Measurements from ENCODE around the gene PDS5B.

PDS5B gene

DNA sequence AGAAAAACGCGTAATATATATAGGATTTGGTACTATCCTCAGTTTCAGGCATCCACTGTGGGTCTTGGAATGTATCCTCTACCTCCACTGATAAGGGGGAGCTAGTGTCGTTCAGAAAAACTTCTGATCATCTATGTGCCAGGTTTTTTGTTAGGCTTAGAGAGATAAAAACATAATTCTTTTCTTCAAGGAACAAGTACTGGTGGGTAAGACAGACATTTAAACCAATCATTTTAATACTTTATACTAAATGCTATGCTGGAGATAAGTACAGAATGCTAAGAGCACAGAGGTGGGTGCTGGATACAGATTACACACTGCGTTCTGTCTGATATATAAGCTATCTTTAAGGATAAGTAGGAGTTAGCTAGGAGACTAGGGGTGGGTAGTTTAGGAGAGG, 166.1 kb downstream of the PDS5B start:
- no peak for TF ChIP-seq JUND (IDR thresholded peaks at IDR 0.05; ENCODE audit: low read depth)
- DNase-seq (ENCODE audit: low read depth in 1 of 2, low spot score in 1 of 2) = no peak
- in situ Hi-C loops (cut with HindIII; ENCODE audit: low pct_unique_long_range_greater_than_20kb, low sequenced_read_pairs) = no loop called here

- TF ChIP-seq JUND (IDR thresholded peaks at IDR 0.05; ENCODE audit: low read depth) = no peak
- in situ Hi-C loops (cut with HindIII; ENCODE audit: low pct_unique_long_range_greater_than_20kb, low sequenced_read_pairs) = no loop called here
- DNase-seq (ENCODE audit: low read depth in 1 of 2, low spot score in 1 of 2) = no peak
Observed at GRCh38 chr13:32752997-32753606, 166.8 kb downstream of the PDS5B start.

- no peak for TF ChIP-seq JUND (IDR thresholded peaks at IDR 0.05; ENCODE audit: low read depth)
- in situ Hi-C loops (cut with HindIII; ENCODE audit: low pct_unique_long_range_greater_than_20kb, low sequenced_read_pairs) = no loop called here
- no peak for DNase-seq (ENCODE audit: low read depth in 1 of 2, low spot score in 1 of 2)
Observed at GRCh38 chr13:32754179-32754578, 167.9 kb downstream of the PDS5B start.

GRCh38 chr13:32759152-32759551, 172.9 kb downstream of the PDS5B start:
- in situ Hi-C loops (cut with HindIII; ENCODE audit: low pct_unique_long_range_greater_than_20kb, low sequenced_read_pairs) = no loop called here
- DNase-seq (ENCODE audit: low read depth in 1 of 2, low spot score in 1 of 2) = no peak
- TF ChIP-seq JUND (IDR thresholded peaks at IDR 0.05; ENCODE audit: low read depth) = no peak

- in situ Hi-C loops (cut with HindIII; ENCODE audit: low pct_unique_long_range_greater_than_20kb, low sequenced_read_pairs) = no loop called here
- no peak for TF ChIP-seq JUND (IDR thresholded peaks at IDR 0.05; ENCODE audit: low read depth)
- no peak for DNase-seq (ENCODE audit: low read depth in 1 of 2, low spot score in 1 of 2)
Observed at GRCh38 chr13:32761472-32761871, 175.2 kb downstream of the PDS5B start.

DNA sequence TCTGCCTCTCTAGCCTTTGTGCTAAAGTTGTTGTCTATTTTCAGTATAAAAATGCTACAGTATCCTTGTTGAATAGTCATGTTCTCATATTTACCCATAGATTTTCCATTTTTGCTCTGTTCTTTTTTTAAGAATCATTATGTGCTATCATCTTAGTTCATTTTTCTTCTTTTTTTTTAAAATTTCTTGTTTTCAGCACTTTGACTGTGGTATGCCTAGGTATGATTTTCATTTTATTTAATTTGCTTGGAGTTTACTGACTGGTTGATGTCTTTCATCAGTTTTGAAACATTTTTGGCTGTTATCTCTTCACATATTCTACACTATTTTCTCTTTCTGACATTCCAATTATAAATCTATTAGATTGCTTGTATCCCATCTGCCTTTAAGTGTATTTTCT, 192.9 kb downstream of the PDS5B start:
- TF ChIP-seq JUND (IDR thresholded peaks at IDR 0.05; ENCODE audit: low read depth) = no peak
- in situ Hi-C loops (cut with HindIII; ENCODE audit: low pct_unique_long_range_greater_than_20kb, low sequenced_read_pairs) = no loop called here

DNA sequence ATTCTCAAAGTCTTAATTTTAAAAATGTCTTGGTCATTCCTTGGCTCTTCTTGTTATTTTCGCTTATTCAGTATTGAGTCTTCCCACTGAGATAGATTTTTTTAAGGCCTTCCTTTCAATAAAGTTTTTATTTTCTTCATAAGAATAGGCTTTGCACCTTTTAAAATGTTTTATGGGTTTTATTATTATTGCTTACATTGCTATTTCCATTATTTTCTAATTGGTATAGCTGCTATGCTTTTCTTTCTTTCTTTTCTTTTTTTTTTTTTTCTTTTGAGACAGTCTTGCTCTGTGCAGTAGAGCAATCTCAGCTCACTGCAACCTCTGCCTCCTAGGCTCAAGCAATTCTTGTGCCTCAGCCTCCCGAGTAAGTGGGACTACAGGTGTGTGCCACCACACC, 195.7 kb downstream of the PDS5B start:
- no peak for TF ChIP-seq JUND (IDR thresholded peaks at IDR 0.05; ENCODE audit: low read depth)
- in situ Hi-C loops (cut with HindIII; ENCODE audit: low pct_unique_long_range_greater_than_20kb, low sequenced_read_pairs) = no loop called here
- no peak for DNase-seq (ENCODE audit: low read depth in 1 of 2, low spot score in 1 of 2)

More for the DNA sequence above, 192.9 kb downstream of the PDS5B start:
- DNase-seq (ENCODE audit: low read depth in 1 of 2, low spot score in 1 of 2) = no peak

GRCh38 chr13:32783067-32783466, 196.8 kb downstream of the PDS5B start:
- no peak for TF ChIP-seq JUND (IDR thresholded peaks at IDR 0.05; ENCODE audit: low read depth)
- no peak for DNase-seq (ENCODE audit: low read depth in 1 of 2, low spot score in 1 of 2)
- in situ Hi-C loops (cut with HindIII; ENCODE audit: low pct_unique_long_range_greater_than_20kb, low sequenced_read_pairs) = no loop called here

DNA sequence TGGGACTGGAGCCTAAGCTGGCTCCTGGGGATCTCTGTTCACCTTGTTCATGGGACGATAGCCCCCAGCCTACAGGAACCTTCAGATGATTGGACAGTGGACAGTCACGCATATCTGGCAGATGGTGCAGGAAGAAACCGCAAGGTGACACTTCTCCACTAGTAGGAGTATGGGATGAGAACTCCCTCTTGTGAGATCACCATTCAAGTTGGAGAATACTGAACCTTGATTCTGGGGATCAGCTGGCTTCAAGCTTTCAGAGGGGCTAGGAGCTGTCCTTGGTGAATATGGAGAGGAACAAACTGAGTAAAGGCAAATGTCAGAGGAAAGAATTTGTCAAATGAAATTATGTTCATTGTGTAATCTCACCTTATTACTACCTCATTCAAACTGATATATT, 204.5 kb downstream of the PDS5B start:
- peak in 1 of 2 experiments; percentile 20 for DNase-seq (ENCODE audit: low read depth in 1 of 2, low spot score in 1 of 2)
- TF ChIP-seq JUND (IDR thresholded peaks at IDR 0.05; ENCODE audit: low read depth) = no peak
- in situ Hi-C loops (cut with HindIII; ENCODE audit: low pct_unique_long_range_greater_than_20kb, low sequenced_read_pairs) = no loop called here

GRCh38 chr13:32791545-32792172, 205.4 kb downstream of the PDS5B start:
- in situ Hi-C loops (cut with HindIII; ENCODE audit: low pct_unique_long_range_greater_than_20kb, low sequenced_read_pairs) = no loop called here
- TF ChIP-seq JUND (IDR thresholded peaks at IDR 0.05; ENCODE audit: low read depth) = no peak
- DNase-seq (ENCODE audit: low read depth in 1 of 2, low spot score in 1 of 2) = no peak

DNA sequence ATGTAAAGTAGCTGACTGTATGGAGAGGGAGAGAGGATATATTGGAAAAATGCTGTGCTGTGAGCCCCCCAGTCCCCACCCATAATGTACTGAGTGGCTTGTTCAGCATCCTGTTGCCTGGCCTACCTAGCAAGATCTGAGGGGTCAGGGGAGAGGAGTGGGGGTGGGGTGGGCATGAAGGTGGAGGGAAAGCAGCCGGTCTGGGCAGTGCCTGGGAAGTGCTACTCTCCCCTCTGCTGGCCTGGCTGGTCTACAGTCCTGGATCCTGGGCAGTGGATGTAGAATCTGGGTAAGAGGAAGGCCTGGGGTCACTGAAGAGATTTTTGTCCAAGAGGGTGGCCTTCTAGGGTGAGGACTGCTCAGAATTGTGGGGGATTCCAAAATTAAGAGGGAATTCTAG, 210.5 kb downstream of the PDS5B start:
- in situ Hi-C loops (cut with HindIII; ENCODE audit: low pct_unique_long_range_greater_than_20kb, low sequenced_read_pairs) = no loop called here
- no peak for DNase-seq (ENCODE audit: low read depth in 1 of 2, low spot score in 1 of 2)
- no peak for TF ChIP-seq JUND (IDR thresholded peaks at IDR 0.05; ENCODE audit: low read depth)

DNA sequence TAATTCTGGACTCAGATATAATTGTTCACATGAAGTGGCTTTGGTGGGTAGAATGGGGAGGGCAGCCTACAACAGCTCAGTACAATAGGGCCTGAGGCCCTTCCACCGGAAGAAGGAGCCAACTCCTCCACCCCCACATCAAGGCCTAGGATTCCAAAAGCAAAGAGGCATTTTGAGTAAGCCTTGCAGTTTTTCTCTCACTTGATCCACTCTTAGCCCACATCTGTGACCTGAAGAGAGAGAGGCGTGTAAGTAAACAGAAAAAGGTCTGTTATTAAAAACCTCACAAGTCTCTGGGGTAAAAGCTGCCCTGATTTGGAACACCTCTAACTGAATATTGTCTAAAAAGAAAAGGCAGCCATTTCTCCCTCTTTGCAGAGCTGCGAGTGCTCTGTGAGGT, 215.9 kb downstream of the PDS5B start:
- no peak for DNase-seq (ENCODE audit: low read depth in 1 of 2, low spot score in 1 of 2)
- in situ Hi-C loops (cut with HindIII; ENCODE audit: low pct_unique_long_range_greater_than_20kb, low sequenced_read_pairs) = no loop called here
- TF ChIP-seq JUND (IDR thresholded peaks at IDR 0.05; ENCODE audit: low read depth) = no peak

DNA sequence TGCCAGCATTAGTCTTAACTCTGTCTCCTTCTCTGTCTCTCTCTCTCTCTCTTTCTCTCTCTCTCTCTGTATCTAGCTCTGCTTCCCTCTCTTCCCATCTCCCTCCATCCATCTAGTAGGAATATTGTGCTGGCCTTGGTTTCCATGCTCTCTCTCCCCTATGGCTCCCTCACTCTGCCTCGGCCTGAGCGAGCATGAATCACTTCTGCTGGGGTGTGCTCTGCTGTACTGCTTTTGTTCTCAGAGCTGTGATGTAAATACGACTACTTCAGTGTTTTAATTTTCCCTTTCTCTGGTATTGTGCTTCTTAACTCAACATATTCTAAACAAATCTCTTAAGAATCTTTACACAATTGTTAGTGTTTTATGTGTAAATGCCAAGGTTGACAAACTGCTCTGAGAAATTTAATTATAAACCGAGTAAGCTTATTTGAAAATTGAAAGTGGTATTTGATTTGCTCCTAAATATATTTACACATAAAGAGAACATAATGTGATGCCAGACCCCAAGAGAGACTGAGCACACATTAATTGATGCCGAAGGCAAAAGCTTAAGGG, 218.5 kb downstream of the PDS5B start:
- in situ Hi-C loops (cut with HindIII; ENCODE audit: low pct_unique_long_range_greater_than_20kb, low sequenced_read_pairs) = no loop called here
- DNase-seq (ENCODE audit: low read depth in 1 of 2, low spot score in 1 of 2) = peak in 1 of 2 experiments; percentile 52
- no peak for TF ChIP-seq JUND (IDR thresholded peaks at IDR 0.05; ENCODE audit: low read depth)
